Right hindlimb (tissue), 1 donor: ENCODE results near the gene TIMM21.

ENCODE experiments used
- DNase-seq: peaks from one replicate; pipeline ENCODE4 v3.0.0-alpha.2; 2018

Gene TIMM21

GRCh38 chr18:74147779-74148542, at the start of gene TIMM21, which contains the start of gene FBXO15:
Gene TIMM21 (plus strand): TSS chr18:74148523. CDS start chr18:74148809, 286 bp downstream.
Gene FBXO15 (minus strand): TSS chr18:74147834. CDS start chr18:74147785, 49 bp downstream.
- peak; percentile 97 for DNase-seq

GRCh38 chr18:74108460-74108859, 39.9 kb upstream of the TIMM21 start:
- no peak for DNase-seq

- DNase-seq, result no peak
These were observed 38.2 kb upstream of the TIMM21 start for GRCh38 chr18:74110149-74110548.

- DNase-seq, result no peak
These were observed 37.3 kb upstream of the TIMM21 start for GRCh38 chr18:74110976-74111375.

- no peak for DNase-seq
These were observed 34.6 kb upstream of the TIMM21 start for GRCh38 chr18:74113711-74114110.

- no peak for DNase-seq
These were observed 34.2 kb upstream of the TIMM21 start for GRCh38 chr18:74114116-74114515.

GRCh38 chr18:74115046-74115445, 33.3 kb upstream of the TIMM21 start:
- DNase-seq, result no peak

- DNase-seq, result peak; percentile 34
These were observed 31.4 kb upstream of the TIMM21 start for GRCh38 chr18:74116633-74117554.

- DNase-seq, result no peak
These were observed 25.1 kb upstream of the TIMM21 start for GRCh38 chr18:74123200-74123599.

- DNase-seq, result no peak
These were observed 23.7 kb upstream of the TIMM21 start for GRCh38 chr18:74124642-74125041.

GRCh38 chr18:74126684-74127655, 21.4 kb upstream of the TIMM21 start:
- DNase-seq, result no peak

- DNase-seq, result no peak
These were observed 20.2 kb upstream of the TIMM21 start for GRCh38 chr18:74128159-74128558.

- DNase-seq, result no peak
These were observed 17.2 kb upstream of the TIMM21 start for GRCh38 chr18:74131124-74131523.

- no peak for DNase-seq
These were observed 16.1 kb upstream of the TIMM21 start for GRCh38 chr18:74132201-74132600.

- no peak for DNase-seq
These were observed 10.3 kb upstream of the TIMM21 start for GRCh38 chr18:74137920-74138538.

- no peak for DNase-seq
These were observed 8.9 kb upstream of the TIMM21 start for GRCh38 chr18:74139411-74139810.

- no peak for DNase-seq
These were observed 8.4 kb upstream of the TIMM21 start for GRCh38 chr18:74139888-74140287.

- no peak for DNase-seq
These were observed 7.7 kb upstream of the TIMM21 start for GRCh38 chr18:74140582-74140981.

GRCh38 chr18:74141667-74142066, 6.7 kb upstream of the TIMM21 start:
- no peak for DNase-seq

GRCh38 chr18:74142252-74142651, 6.1 kb upstream of the TIMM21 start:
- DNase-seq, result no peak

- DNase-seq, result no peak
These were observed 1.6 kb upstream of the TIMM21 start for GRCh38 chr18:74146756-74147155.

GRCh38 chr18:74147491-74147778, 888 bp upstream of the TIMM21 start:
- DNase-seq, result no peak
